ENCODE data around the gene RAD51B. TPM values are rescaled to one million over a fixed set of nuclear protein-coding genes. Genes with fewer than 3 reads are reported as not detected.

The RAD51B gene
- total RNA-seq, 1 donor from 2014 or later: 3.3 TPM

DNA sequence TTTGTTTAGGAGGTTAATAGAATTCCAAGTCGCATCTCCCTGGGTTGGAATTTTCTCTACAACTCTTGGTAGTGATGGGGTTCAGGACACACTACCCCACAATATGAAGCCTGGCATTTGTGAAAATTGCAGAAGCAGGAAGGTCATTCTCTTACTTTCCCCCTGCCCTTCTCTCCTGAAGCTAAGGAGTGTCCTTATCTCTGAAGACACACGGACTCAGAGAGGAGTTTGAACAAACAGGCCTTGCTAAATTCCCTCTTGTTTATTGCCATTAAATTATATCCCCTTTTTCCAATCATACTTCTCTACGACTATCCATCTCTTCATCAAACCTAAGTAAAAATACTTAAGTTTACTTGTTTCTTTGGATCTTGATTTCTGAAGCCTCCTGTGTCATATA is 443.0 kb downstream of the RAD51B start:
- no peak for DNase-seq (ENCODE audit: low spot score)
- ATAC-seq: no peak

DNA sequence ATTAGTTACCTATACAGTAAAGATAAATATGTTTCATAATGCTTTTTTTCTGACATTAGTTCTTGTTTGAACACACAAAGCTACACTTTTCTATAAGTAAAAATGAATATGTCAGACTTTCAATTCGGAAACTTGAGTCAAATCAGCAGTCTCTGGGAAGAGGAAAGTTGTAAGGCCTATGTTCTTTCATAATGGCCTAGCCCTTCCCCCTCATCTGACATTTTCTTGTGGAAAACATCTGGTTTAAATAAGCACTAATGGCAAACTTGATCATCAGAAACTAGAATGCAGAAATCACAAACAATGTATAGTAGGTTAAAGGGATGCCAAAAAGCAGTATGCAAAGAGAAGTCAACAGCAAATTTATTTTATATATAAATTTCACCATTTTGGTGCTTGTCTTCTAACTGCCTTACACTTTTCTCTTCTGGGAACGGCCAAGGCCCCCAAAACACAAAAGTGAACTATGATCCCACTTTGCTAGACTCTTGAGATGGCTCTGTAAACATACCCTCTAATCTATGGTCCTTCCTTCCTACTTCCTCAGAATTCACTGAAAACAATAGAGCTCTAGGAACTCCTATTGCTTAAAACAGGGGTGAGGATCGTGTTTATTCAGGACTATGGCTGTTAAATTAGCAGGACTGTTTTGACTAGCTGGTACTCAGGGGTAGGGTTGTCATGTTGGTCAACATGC is 444.1 kb downstream of the RAD51B start:
- DNase-seq (ENCODE audit: low spot score) (no peak), ATAC-seq (peak; percentile 19)

DNA sequence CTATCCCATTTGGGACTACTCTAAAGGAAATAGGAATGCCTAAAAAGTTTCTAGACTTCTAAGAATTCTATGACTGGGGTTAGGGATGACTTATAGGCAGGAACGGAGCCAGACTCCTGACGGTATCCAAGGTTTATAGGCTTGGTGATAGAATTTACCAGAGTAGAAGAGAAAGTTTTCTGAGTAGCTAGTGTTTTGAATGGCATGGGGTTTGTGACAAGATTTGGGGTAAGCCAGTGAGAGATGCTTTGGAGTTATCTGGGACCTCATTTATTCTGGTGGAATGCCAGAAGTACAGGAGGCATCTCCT is 444.6 kb downstream of the RAD51B start:
- DNase-seq (ENCODE audit: low spot score) (no peak), ATAC-seq (no peak)

DNA sequence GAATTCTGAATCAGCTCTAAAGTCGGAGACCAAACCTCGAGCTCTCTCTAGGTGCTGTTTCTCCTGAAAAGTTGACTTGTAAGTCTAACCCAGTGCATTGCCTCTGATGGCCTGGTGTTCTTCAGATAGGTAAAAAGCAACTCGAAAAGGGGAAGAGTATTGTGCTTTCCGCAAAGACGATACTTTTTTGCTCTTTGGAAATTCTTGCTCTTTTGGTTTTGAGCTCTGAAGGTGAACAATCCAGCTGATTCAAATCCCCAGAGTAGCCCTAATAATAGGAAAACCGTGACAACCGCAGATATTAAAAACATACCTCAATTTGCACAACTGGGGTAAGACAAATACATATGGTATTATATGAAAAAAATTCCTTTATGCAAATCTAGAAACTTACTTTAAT is 447.4 kb downstream of the RAD51B start:
- DNase-seq (ENCODE audit: low spot score) (no peak), ATAC-seq (no peak)

DNA sequence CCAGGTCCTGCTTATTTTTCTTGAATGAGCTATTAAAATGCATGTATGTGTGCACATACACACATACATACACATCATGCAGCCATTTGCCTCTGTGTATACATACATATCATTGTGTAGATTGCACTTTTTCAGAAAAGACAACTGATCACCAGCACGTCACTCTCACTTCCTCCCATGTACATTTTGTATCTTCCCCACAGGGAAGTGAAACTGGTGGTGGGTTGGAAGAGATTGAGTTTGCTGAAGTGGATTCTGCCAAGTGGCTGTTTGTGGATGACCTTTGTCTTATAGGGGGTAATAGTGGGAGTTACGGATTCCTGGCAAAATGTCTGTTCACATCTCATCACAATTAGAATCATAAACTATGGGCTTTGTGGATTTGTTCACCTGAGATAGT is 448.6 kb downstream of the RAD51B start:
- peak; percentile 54 for ATAC-seq
- DNase-seq (ENCODE audit: low spot score): no peak

DNA sequence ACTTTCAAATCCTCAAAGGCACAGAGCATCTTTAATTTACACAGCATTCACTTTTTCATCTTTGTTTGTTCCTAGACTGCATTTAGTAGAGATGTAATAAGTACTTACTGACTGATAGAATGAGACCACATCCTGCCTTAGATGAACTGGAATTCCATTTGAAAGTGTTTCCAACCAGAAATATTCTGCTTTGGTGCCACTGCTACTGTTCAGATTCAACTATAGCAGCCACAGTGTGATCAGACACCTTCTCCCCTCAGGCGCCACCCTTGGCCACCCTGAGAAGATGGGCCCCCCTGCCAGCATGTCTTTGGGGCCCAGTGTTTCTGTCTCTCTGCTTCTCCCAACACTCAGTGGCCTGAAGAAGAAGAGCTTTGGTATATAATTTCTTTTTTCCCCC is 449.1 kb downstream of the RAD51B start:
- DNase-seq (ENCODE audit: low spot score) (no peak), ATAC-seq (no peak)

DNA sequence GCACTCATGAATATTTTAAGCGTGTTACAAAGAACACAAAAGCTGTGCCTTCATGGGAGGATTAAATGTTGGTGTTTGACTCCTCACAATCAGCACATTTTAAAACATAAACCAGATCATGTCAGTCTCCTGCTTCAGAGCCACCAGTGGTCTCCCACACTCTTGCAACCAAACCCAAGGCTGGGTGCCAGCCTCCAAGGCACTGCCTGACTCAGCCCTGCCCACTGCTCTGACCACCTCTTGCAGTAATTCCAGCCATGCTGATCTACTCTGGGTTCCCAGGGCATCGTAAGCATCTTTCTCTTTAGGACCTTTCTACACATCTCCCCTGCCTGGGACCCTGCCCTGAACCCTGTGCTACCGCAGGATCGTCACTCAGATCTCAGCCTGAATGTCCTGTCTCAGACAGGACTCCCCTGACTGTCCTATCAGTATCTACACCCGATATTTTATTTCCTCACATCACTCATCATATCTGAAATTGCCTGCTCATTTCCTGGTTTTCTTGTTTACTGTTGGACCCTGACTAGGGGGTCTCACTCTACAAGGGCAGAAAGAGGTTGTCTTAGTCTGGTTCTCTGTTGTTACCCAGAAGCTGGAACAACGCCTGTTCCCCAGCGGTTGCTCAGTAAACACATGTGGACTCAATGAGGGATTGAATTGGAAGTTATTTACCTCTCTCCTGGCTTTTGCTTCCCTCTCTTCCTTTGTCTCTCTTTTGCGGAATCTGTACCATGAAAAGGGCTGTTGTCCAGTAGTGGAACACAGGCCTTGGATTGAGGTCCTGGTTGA is 449.8 kb downstream of the RAD51B start:
- no peak for DNase-seq (ENCODE audit: low spot score)
- no peak for ATAC-seq

DNA sequence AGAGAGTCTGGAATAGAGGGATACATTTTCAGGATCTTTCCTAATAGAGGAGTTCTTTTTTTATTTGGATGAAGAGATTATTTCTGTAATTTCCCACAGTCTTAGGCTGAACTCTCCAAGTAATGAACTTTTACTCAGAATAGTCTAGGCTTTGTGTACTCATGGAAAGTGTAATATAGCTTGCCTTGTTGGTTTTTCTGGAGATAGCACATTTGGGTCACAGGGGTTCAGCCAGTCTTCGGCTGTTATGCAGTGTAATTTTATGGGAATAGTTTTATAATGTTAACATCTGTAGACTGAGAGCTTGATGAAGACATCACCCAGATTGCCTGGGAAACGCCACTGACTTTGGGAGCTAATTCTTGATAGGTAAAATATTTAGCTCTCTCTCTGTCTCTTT is 450.8 kb downstream of the RAD51B start:
- no peak for DNase-seq (ENCODE audit: low spot score)
- peak; percentile 19 for ATAC-seq

DNA sequence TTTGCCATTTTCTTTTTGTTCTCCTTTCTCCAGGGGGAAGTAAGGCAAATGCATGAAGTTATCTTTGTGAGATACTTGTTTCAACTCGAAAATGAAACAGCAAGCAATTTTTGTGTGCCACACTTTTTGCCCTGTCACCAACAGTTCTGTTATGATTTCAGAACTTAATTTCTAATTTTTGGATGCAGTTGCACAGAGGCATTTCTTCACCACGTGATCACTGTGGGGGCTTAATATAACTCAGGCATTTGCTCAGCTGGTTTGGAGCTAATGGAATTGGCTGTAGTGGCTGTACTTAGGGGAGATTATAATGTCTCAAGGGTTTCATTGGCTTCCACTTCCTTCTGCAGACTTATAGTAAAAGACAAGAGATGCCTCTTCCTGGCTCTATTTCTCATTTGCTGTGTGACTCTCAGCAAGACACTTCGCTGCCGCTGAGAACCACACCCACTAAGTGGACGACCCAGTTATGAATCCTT is 452.4 kb downstream of the RAD51B start:
- ATAC-seq (peak; percentile 23), DNase-seq (ENCODE audit: low spot score) (no peak)

DNA sequence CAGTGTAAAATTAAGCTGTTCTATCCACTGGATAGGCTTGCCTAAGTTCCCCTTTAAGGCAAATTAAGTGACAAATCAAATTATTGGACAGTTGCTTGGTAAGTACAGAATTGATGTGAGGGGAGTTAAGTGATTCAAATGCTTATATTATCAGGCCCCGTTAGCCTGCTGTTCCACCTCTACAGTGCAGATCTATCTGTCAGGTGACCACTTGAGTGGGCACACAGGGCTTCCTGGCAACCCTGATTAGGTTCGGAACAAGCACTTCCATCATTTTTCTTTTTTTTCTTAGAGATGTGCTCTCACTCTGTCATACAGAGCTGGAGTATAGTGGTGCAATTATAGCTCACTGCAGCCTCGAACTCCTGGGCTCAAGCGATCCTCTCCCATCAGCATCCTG is 453.8 kb downstream of the RAD51B start:
- no peak for DNase-seq (ENCODE audit: low spot score)
- ATAC-seq: no peak

DNA sequence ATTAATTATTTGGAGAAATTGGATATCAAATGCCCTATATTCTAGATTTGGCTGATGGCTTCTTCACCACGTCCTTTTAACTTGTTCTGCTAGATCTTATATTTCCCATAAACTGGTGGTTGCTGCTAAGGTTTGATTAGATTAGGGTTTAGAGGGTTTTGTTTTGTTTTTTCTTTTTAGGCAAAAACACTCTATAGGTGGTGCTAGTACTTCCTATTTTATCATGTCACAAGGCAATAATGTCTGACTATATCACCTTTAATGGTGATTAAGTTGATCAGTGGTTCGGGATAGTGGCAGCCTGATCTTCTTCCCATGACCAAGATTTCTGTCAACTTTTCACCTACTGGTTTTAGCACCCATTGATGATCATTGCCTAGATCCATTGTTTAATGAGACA is 455.1 kb downstream of the RAD51B start:
- ATAC-seq: no peak
- DNase-seq (ENCODE audit: low spot score): no peak

DNA sequence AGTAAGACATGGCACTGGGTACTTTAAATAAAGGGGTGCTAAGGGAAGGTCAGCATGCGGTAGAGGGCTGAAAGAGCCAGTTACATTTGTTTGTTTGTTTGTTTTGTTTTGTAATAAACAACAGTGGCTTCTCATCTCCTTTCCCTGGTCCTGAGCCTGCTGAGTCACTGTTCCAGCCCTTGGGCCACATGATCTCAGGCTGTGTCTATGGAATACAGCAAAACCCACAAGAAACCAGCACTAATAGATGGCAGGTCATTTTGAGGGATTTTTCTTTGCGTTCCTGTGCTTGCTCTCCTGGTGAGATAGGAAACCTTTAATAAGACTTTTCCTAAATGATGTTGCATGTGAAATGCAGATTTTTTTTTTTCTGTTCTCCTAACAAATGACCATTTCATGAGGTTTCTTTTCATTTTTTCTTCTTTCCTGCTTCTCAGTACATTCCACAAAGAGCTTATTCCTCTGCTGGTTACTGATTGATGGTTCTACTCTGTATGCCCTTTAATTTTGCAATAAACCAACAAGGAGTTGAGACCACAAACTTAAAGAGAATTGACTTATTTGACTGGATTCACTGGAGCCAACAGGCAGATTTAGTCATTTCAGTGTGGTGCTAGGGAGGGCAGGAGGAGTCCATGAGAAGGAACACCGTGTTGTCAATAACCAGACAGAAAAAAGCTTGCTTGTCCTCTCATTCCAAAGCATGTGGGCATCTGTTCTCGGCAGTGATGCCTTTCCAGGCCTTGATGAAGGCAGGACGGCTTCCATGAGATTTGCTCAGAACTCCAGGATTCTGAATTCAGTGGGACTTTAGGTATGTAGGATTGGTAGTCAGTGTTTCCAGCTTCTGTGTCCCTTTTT is 459.2 kb downstream of the RAD51B start:
- DNase-seq (ENCODE audit: low spot score) (no peak), ATAC-seq (peak; percentile 77)

DNA sequence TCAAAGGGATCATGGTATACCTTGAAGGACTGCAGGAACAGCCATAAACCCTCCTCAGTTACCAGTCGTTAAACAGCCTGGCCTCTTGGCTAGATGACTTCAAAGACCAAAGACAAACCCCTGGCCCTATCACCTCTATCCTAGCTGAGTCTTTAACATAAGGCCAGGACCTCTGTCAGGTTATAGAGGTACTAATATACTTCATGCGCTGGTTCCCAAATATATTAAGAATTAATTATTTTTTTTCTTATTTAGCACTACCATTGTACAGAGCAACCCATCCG is 459.8 kb downstream of the RAD51B start:
- no peak for ATAC-seq
- no peak for DNase-seq (ENCODE audit: low spot score)

DNA sequence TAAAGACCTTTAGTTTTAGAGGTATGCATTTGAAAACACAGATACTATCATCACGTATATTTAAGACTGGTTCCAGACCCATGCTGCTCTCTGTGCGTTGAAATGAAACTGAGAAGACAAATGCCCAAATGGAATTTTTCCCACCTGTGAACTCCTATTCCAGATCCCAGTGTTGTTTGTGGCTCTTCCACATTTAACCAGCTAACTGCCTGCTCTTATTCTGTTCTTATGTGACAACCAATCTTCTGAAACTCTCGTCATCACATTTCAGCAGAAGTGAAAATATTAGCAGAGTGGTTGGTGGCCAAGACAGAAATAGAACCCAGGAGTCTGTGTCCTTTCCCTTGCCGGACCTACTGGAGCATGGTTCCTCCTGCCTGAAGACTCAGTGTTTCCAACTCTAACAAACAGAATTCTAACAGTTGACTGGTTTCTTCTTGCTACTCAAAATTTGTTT is 460.2 kb downstream of the RAD51B start:
- DNase-seq (ENCODE audit: low spot score) (no peak), ATAC-seq (no peak)

DNA sequence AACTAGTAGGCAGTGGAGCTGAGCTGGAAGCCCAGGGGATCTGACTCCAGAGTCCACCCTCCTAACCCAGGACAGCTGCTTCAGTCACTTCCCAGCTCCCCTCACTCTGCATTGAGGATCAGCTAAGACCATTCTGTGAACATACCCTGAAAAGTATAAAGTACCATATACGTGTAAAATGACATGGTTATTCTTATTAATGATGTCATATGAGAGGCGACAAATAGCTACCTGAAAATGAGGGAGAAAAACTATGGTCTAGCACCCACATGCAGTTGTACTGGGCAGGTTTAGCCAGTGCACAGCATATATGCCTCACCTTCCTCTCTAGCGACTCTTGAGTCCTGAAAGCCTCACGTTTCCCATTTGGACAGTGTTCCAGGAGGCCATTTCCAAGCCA is 461.9 kb downstream of the RAD51B start:
- DNase-seq (ENCODE audit: low spot score): no peak
- no peak for ATAC-seq

DNA sequence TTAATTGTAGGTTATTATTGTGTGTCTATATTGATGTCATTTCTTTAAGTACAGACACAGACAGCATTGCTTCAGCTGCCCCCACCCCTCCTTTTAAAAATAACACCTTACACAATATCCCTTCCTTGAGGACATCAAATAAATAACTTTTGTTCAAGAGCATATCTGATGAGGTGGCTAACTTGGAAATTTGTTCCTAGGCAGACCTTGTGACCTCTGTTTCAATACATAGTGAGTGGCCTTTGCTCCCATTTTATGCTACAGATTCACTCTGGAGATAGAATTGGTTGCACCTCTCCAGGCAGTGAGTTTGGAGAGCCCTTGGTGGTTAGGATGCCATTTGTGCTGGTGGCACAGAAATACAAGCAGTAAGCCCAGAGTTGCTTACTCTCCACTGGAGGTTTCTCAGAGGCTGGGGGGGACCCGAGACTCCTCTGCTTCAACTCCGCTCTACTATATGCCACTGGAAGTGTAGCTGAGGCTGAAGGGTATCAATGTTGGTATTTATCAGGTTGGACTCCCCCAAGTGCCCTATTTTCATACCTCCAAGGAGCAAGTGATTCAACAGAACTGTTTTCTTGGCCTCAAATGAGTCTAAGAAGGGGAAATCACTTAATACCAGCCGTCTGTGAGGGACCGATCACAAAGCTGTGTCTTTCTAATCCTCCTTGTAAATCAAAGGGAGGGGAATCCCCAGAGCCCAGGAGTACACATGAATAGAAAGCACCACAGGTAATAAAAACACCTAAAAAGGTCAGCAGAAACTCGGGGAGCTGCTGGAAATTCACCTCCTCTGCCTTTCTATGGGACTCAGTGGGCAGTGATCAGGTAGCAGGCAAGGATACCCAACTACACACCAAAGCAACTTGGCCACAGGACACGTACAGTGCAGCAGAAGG is 463.1 kb downstream of the RAD51B start:
- ATAC-seq (no peak), DNase-seq (ENCODE audit: low spot score) (no peak)

DNA sequence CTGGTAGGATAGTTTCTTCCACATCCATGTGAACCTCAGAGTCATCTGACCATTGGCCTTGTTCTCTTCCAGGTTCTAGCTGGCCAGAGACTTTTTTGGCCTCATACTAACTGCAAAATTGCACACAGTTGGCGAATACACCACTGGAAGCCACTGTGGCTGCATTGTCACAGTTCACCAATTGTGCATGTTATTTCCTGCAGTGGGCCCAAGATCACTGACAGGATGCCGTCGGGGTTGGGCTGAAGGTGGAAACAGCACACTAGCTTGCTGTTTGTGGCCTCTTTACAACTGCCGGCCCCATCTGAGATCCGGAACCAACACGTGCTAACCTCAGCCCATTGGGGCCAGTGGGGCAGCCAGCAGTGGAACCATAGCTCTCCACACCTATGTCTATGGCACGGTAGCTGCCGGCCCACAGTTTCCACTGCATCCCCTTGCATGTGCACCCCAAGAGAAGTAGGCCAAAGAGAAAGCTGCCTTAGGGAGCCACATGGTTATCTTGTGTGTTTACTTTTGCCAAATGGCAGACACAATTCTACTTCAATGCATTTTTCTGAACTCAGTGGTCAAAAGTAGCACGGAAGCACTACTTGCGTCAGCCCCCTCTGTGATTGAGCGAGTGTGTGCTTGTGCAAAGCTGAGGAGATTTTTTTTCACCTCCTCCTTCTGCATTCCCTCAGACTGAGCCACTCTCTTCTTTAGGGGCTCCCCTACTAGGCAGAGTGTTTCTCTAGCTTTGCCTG is 464.0 kb downstream of the RAD51B start:
- DNase-seq (ENCODE audit: low spot score): no peak
- ATAC-seq: peak; percentile 78

DNA sequence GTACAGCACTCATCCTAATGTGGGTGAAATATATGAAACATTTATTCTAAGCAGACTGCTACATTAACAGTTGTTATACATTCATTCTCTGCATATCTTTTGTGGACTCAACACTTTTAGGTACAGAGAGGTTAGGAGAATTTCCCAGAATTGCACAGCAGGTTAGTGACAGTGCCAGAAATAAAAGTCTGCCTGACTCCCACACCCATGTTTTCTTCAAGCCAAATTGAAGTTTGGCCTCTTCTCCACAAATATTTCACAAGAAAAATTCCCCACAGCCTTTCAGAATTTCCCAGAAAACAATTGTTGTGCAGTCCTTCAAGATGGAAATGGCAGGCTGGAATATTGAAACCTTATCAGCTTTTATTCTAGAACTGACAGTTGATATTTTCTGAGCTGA is 464.8 kb downstream of the RAD51B start:
- DNase-seq (ENCODE audit: low spot score): no peak
- ATAC-seq: no peak

DNA sequence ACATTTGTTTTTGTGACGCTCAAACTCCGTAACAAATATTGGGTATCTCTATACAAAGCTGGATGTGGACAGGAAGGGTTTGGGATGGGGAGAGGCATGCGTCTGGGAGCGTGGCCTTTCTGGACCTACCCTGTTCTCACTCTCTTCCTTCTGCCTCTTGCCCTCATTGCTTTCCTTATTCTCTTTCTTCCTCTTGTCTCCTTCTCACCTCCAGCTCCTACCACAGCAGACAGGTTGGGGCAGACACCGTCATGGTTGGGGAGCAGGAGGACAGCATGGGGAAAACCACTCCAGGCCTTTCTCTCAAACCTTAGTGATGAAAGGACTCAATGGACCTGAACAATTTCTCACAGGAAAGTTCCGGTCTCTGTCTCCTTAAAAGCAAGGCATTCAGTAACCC is 465.3 kb downstream of the RAD51B start:
- ATAC-seq: no peak
- DNase-seq (ENCODE audit: low spot score): no peak

All from left lobe of liver (tissue), 2 donors.